DMS153 (cell line): ENCODE data around the gene FAM78A.
A peak's percentile ranks its signal among the peaks of the same experiment; 100 is the strongest.

ENCODE experiments used
- DNase-seq: peaks from one replicate; lab custom pipeline; 2025; lab: John Stamatoyannopoulos, UW

FAM78A gene

GRCh38 chr9:131302244-131303075 lies 26.1 kb upstream of the FAM78A start:
- DNase-seq, result no peak

GRCh38 chr9:131300444-131300843 lies 24.1 kb upstream of the FAM78A start:
- DNase-seq, result no peak

GRCh38 chr9:131299961-131300347 lies 23.6 kb upstream of the FAM78A start:
- DNase-seq, result no peak

GRCh38 chr9:131299346-131299960 lies 23.1 kb upstream of the FAM78A start:
- DNase-seq, result no peak

- no peak for DNase-seq
Observed at GRCh38 chr9:131298816-131299215, 22.5 kb upstream of the FAM78A start.

GRCh38 chr9:131298341-131298740 lies 22.0 kb upstream of the FAM78A start:
- no peak for DNase-seq

GRCh38 chr9:131297903-131298302 lies 21.6 kb upstream of the FAM78A start:
- DNase-seq, result no peak

- no peak for DNase-seq
Observed at GRCh38 chr9:131296906-131297500, 20.7 kb upstream of the FAM78A start.

GRCh38 chr9:131296460-131296859 lies 20.1 kb upstream of the FAM78A start:
- no peak for DNase-seq

GRCh38 chr9:131292937-131293336 lies 16.6 kb upstream of the FAM78A start:
- DNase-seq, result no peak

GRCh38 chr9:131291795-131292315 lies 15.5 kb upstream of the FAM78A start:
- DNase-seq, result no peak

GRCh38 chr9:131290767-131291370 lies 14.6 kb upstream of the FAM78A start:
- no peak for DNase-seq

- no peak for DNase-seq
Observed at GRCh38 chr9:131290036-131290766, 13.9 kb upstream of the FAM78A start.

- peak; percentile 26 for DNase-seq
Observed at GRCh38 chr9:131289301-131290035, 13.2 kb upstream of the FAM78A start, which contains the start of gene PLPP7. Gene PLPP7 (plus strand): TSS chr9:131289723. CDS start chr9:131289998, 275 bp downstream.

- DNase-seq, result no peak
Observed at GRCh38 chr9:131288217-131288616, 11.9 kb upstream of the FAM78A start.

- DNase-seq, result no peak
Observed at GRCh38 chr9:131287359-131287758, 11.0 kb upstream of the FAM78A start.

- no peak for DNase-seq
Observed at GRCh38 chr9:131284856-131285255, 8.5 kb upstream of the FAM78A start.

GRCh38 chr9:131282688-131283422 lies 6.5 kb upstream of the FAM78A start:
- DNase-seq, result no peak

GRCh38 chr9:131282175-131282574 lies 5.9 kb upstream of the FAM78A start:
- DNase-seq, result no peak
